ENCODE measurements around the gene IL31RA.

IL31RA gene

GRCh38 chr5:55900068-55900467 lies 48.9 kb downstream of the IL31RA start:
- in situ Hi-C loops (cut with HindIII; ENCODE audit: low sequenced_read_pairs): no loop called here

GRCh38 chr5:55900776-55901175 lies 49.6 kb downstream of the IL31RA start:
- in situ Hi-C loops (cut with HindIII; ENCODE audit: low sequenced_read_pairs): no loop called here

- in situ Hi-C loops (cut with HindIII; ENCODE audit: low sequenced_read_pairs): no loop called here
These were observed 51.5 kb downstream of the IL31RA start for GRCh38 chr5:55902696-55903095.

- in situ Hi-C loops (cut with HindIII; ENCODE audit: low sequenced_read_pairs): no loop called here
These were observed 52.1 kb downstream of the IL31RA start for GRCh38 chr5:55903121-55903701.

GRCh38 chr5:55904152-55904551 lies 53.0 kb downstream of the IL31RA start:
- in situ Hi-C loops (cut with HindIII; ENCODE audit: low sequenced_read_pairs): no loop called here

- in situ Hi-C loops (cut with HindIII; ENCODE audit: low sequenced_read_pairs): no loop called here
These were observed 54.1 kb downstream of the IL31RA start for GRCh38 chr5:55905251-55905650.

GRCh38 chr5:55907927-55908326 lies 56.8 kb downstream of the IL31RA start:
- in situ Hi-C loops (cut with HindIII; ENCODE audit: low sequenced_read_pairs): no loop called here

- in situ Hi-C loops (cut with HindIII; ENCODE audit: low sequenced_read_pairs): no loop called here
These were observed 57.6 kb downstream of the IL31RA start for GRCh38 chr5:55908804-55909203.

GRCh38 chr5:55911784-55912653 lies 60.9 kb downstream of the IL31RA start:
- in situ Hi-C loops (cut with HindIII; ENCODE audit: low sequenced_read_pairs): no loop called here

GRCh38 chr5:55913466-55914413 lies 62.6 kb downstream of the IL31RA start:
- in situ Hi-C loops (cut with HindIII; ENCODE audit: low sequenced_read_pairs): no loop called here

- in situ Hi-C loops (cut with HindIII; ENCODE audit: low sequenced_read_pairs): no loop called here
These were observed 63.8 kb downstream of the IL31RA start for GRCh38 chr5:55914971-55915370.

- in situ Hi-C loops (cut with HindIII; ENCODE audit: low sequenced_read_pairs): no loop called here
These were observed 64.6 kb downstream of the IL31RA start for GRCh38 chr5:55915783-55916182.

- in situ Hi-C loops (cut with HindIII; ENCODE audit: low sequenced_read_pairs): no loop called here
These were observed 65.8 kb downstream of the IL31RA start for GRCh38 chr5:55916986-55917385.

- in situ Hi-C loops (cut with HindIII; ENCODE audit: low sequenced_read_pairs): no loop called here
These were observed 66.4 kb downstream of the IL31RA start for GRCh38 chr5:55917402-55918086.

GRCh38 chr5:55918087-55919035 lies 67.2 kb downstream of the IL31RA start:
- in situ Hi-C loops (cut with HindIII; ENCODE audit: low sequenced_read_pairs): no loop called here

GRCh38 chr5:55919625-55920024 lies 68.5 kb downstream of the IL31RA start:
- in situ Hi-C loops (cut with HindIII; ENCODE audit: low sequenced_read_pairs): no loop called here

- in situ Hi-C loops (cut with HindIII; ENCODE audit: low sequenced_read_pairs): no loop called here
These were observed 69.6 kb downstream of the IL31RA start for GRCh38 chr5:55920784-55921183.

GRCh38 chr5:55921617-55922016 lies 70.5 kb downstream of the IL31RA start:
- in situ Hi-C loops (cut with HindIII; ENCODE audit: low sequenced_read_pairs): no loop called here

- in situ Hi-C loops (cut with HindIII; ENCODE audit: low sequenced_read_pairs): no loop called here
These were observed 72.1 kb downstream of the IL31RA start for GRCh38 chr5:55923177-55923771.
